Measurements from ENCODE around the gene CBLN1. TPM values are rescaled to one million over a fixed set of nuclear protein-coding genes. Genes with fewer than 3 reads are reported as not detected.

Gene CBLN1
- total RNA-seq, 1 experiment from 2014 or later = 5.6 TPM

GRCh38 chr16:49315602-49316001, 34.0 kb upstream of the CBLN1 start:
- no peak for DNase-seq (ENCODE audit: low spot score)
- ATAC-seq = no peak
- TF ChIP-seq ATF1 (CRISPR knock-in tag; IDR thresholded peaks at IDR 0.05) = no peak
- TF ChIP-seq ZNF671 (CRISPR knock-in tag; IDR thresholded peaks at IDR 0.05) = no peak
- no peak for TF ChIP-seq ZNF263 (CRISPR knock-in tag; IDR thresholded peaks at IDR 0.05; ENCODE audit: low read depth)
- Mint-ChIP-seq H3K27ac (no peak overlapping the region), H3K27me3 (ENCODE audit: low read depth) (no peaks in the 10 kb centered on the region), H3K4me1 (peaks cover 10% of the 10 kb centered on the region), H3K36me3 (no peaks in the 10 kb centered on the region), H3K9me3 (peaks cover 11% of the 10 kb centered on the region), H3K4me3 (no peak overlapping the region)
- CTCF ChIA-PET = interaction anchor here (1.2 kb wide), 1 partner anchor 33 kb away, joined by 4 read pairs; no protein-coding TSS in a partner anchor
- POLR2A ChIA-PET = interaction anchor here (0.6 kb wide), 1 partner anchor 641 kb away, joined by 3 read pairs; no protein-coding TSS in a partner anchor

GRCh38 chr16:49312389-49312985, 30.8 kb upstream of the CBLN1 start:
- no peak for DNase-seq (ENCODE audit: low spot score)
- Mint-ChIP-seq H3K27me3 (ENCODE audit: low read depth) (no peaks in the 10 kb centered on the region; the same call in 1 of the 2 replicates), H3K27ac (no peak overlapping the region), H3K9me3 (no peaks in the 10 kb centered on the region), H3K36me3 (no peaks in the 10 kb centered on the region), H3K4me1 (peaks cover 10% of the 10 kb centered on the region), H3K4me3 (no peak overlapping the region)
- ATAC-seq = no peak
- ChIA-PET POLR2A (no interaction called here), CTCF (interaction anchor here (1.0 to 2.2 kb wide), 3 partner anchors 30 to 40 kb away, joined by 3 to 20 read pairs (median 5); no protein-coding TSS in a partner anchor)
- TF ChIP-seq, protein P1, sequence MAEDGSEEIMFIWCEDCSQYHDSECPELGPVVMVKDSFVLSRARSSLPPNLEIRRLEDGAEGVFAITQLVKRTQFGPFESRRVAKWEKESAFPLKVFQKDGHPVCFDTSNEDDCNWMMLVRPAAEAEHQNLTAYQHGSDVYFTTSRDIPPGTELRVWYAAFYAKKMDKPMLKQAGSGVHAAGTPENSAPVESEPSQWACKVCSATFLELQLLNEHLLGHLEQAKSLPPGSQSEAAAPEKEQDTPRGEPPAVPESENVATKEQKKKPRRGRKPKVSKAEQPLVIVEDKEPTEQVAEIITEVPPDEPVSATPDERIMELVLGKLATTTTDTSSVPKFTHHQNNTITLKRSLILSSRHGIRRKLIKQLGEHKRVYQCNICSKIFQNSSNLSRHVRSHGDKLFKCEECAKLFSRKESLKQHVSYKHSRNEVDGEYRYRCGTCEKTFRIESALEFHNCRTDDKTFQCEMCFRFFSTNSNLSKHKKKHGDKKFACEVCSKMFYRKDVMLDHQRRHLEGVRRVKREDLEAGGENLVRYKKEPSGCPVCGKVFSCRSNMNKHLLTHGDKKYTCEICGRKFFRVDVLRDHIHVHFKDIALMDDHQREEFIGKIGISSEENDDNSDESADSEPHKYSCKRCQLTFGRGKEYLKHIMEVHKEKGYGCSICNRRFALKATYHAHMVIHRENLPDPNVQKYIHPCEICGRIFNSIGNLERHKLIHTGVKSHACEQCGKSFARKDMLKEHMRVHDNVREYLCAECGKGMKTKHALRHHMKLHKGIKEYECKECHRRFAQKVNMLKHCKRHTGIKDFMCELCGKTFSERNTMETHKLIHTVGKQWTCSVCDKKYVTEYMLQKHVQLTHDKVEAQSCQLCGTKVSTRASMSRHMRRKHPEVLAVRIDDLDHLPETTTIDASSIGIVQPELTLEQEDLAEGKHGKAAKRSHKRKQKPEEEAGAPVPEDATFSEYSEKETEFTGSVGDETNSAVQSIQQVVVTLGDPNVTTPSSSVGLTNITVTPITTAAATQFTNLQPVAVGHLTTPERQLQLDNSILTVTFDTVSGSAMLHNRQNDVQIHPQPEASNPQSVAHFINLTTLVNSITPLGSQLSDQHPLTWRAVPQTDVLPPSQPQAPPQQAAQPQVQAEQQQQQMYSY (CRISPR knock-in tag; IDR thresholded peaks at IDR 0.05) = no peak

- DNase-seq (ENCODE audit: low spot score) = no peak
- ChIA-PET POLR2A (no interaction called here), CTCF (interaction anchor here (0.8 to 2.2 kb wide), 3 partner anchors 37 to 41 kb away, joined by 3 to 20 read pairs (median 3); no protein-coding TSS in a partner anchor)
- no peak for TF ChIP-seq JAZF1 (CRISPR knock-in tag; IDR thresholded peaks at IDR 0.05)
- TF ChIP-seq NFYB (CRISPR knock-in tag; conservative IDR thresholded peaks at IDR 0.05; ENCODE audit: low read depth) = no peak
- TF ChIP-seq, protein P2, sequence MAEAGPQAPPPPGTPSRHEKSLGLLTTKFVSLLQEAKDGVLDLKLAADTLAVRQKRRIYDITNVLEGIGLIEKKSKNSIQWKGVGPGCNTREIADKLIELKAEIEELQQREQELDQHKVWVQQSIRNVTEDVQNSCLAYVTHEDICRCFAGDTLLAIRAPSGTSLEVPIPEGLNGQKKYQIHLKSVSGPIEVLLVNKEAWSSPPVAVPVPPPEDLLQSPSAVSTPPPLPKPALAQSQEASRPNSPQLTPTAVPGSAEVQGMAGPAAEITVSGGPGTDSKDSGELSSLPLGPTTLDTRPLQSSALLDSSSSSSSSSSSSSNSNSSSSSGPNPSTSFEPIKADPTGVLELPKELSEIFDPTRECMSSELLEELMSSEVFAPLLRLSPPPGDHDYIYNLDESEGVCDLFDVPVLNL (CRISPR knock-in tag; IDR thresholded peaks at IDR 0.05; ENCODE audit: borderline replicate concordance, low read depth) = no peak
- TF ChIP-seq MLX (CRISPR knock-in tag; IDR thresholded peaks at IDR 0.05) = no peak
- no peak for TF ChIP-seq ZBTB21 (CRISPR knock-in tag; IDR thresholded peaks at IDR 0.05; ENCODE audit: borderline replicate concordance)
- no peak for TF ChIP-seq FOXK1 (CRISPR knock-in tag; IDR thresholded peaks at IDR 0.05)
- no peak for TF ChIP-seq ZNF396 (CRISPR knock-in tag; IDR thresholded peaks at IDR 0.05; ENCODE audit: borderline replicate concordance)
- no peak for TF ChIP-seq ZNF425 (CRISPR knock-in tag; conservative IDR thresholded peaks at IDR 0.05)
- Mint-ChIP-seq H3K4me3 (no peak overlapping the region), H3K27me3 (ENCODE audit: low read depth) (no peaks in the 10 kb centered on the region; the same call in 1 of the 2 replicates), H3K27ac (no peak overlapping the region), H3K36me3 (no peaks in the 10 kb centered on the region), H3K4me1 (peaks cover 10% of the 10 kb centered on the region), H3K9me3 (no peaks in the 10 kb centered on the region)
- no peak for ATAC-seq
Observed at GRCh38 chr16:49311823-49312222, 30.2 kb upstream of the CBLN1 start.

Data from WTC11 (cell line).